Heart left ventricle (tissue), 16 donors: ENCODE results near the gene PABPN1L. TPM values are rescaled to one million over a fixed set of nuclear protein-coding genes. Genes with fewer than 3 reads are reported as not detected.
A peak's percentile ranks its signal among the peaks of the same experiment; 100 is the strongest.

Source experiments
- ATAC-seq, 4 donors: fragments of 200-7000 bp; cut with Tn5 transposase; one replicate each; pipeline ENCODE4 v1.9.1; 2020 to 2022; ENCODE audit warnings: moderate library complexity in 4 of 4, mild to moderate bottlenecking in 3 of 4, moderate number of reproducible peaks in 1 of 4
- DNase-seq, 5 donors: peaks; one replicate each; pipeline ENCODE4 v3.0.0-alpha.2; 2020
- H3K27ac ChIP-seq, 12 donors: fragments of 200-600 bp; sonication (generic) in 4 of 12; one replicate each; pipeline versions ENCODE4 v1.5.0 to v1.8.0; 2016 to 2022; ENCODE audit warnings: mild to moderate bottlenecking in 2 of 12
- H3K27me3 ChIP-seq, 9 donors: fragments of 200-600 bp; sonication (generic) in 2 of 9; one replicate each; pipeline versions ENCODE4 v1.5.1 to v1.8.0; 2016 to 2022; ENCODE audit warnings: mild to moderate bottlenecking in 3 of 9
- H3K36me3 ChIP-seq, 9 donors: fragments of 200-600 bp; sonication (generic) in 2 of 9; one replicate each; pipeline versions ENCODE4 v1.5.0 to v1.8.0; 2018 to 2022; ENCODE audit warnings: mild to moderate bottlenecking in 2 of 9
- H3K4me1 ChIP-seq, 12 donors: fragments of 200-600 bp; sonication (generic) in 4 of 12; one replicate each; pipeline versions ENCODE4 v1.5.0 to v1.8.0; 2016 to 2022; ENCODE audit warnings: mild to moderate bottlenecking in 3 of 12
- H3K4me3 ChIP-seq, 12 donors: fragments of 200-600 bp; sonication (generic) in 4 of 12; one replicate each; pipeline versions ENCODE4 v1.5.0 to v1.8.0; 2017 to 2022; ENCODE audit warnings: mild to moderate bottlenecking in 9 of 12, moderate library complexity in 4 of 12
- H3K9me3 ChIP-seq, 12 donors: fragments of 200-600 bp; sonication (generic) in 4 of 12; one replicate each; pipeline versions ENCODE4 v1.5.0 to v1.8.0; 2016 to 2022; ENCODE audit warnings: mild to moderate bottlenecking in 1 of 12
- CTCF ChIP-seq, 12 donors: fragments of 200-600 bp; sonication (generic) in 4 of 12; IDR thresholded peaks; one replicate each; pipeline versions ENCODE4 v1.5.0 to v1.8.0; 2018 to 2022; ENCODE audit warnings: antibody characterized with exemption in 12 of 12, mild to moderate bottlenecking in 5 of 12
- POLR2A ChIP-seq, 2 donors: fragments of 450-650 bp; IDR thresholded peaks; one replicate each; pipeline ENCODE4 v1.6.1; 2017; ENCODE audit warnings: antibody characterized with exemption in 2 of 2, mild to moderate bottlenecking in 2 of 2, moderate library complexity in 2 of 2
- WGBS, 4 donors: extraction: QIAGEN DNeasy Blood & Tissue Kit in 2 of 4; methylation state at CpG; one replicate each; pipeline versions ENCODE4 v1.1.5 to v1.1.7; 2013 to 2018; 5-methylcytosine and 5-hydroxymethylcytosine counted together
- intact Hi-C, 10 donors: fragments of 100-400 bp; cut with DNase I; formaldehyde crosslinking; loops; one replicate each; pipeline versions ENCODE4 v1.11.1 to v1.14.2; 2022
- polyA plus RNA-seq, 2 donors: library from polyadenylated mRNA; stranded (reverse); fragments of 200-250 nt; gene quantifications; one replicate each; pipeline ENCODE4 v1.2.3, GENCODE V29; 2013
- total RNA-seq, 9 donors: library from RNA; depleted of rRNA in 2 of 9; stranded (reverse); fragments of >200 nt in 2 of 9; fragmentation: NEBNext Ultra II Directional in 3 of 9; extraction: Animal tissue kit (Norgen Biotek cat#: 25700) in 3 of 9; gene quantifications; one replicate each; pipeline versions ENCODE4 v1.1.0 to v1.2.4, GENCODE V29; 2016 to 2023
- donor health status: ischemic (EF 13 %, LVEDD 7.1; RV severe dilation, severe dysfunction).
- donor health status: healthy with polysubstance abuse.
- donor health status: DM: no; HTN: yes; CAD: no.
- donor health status: DM: no; HTN: no; CAD: no.
- donor health status: ischemic (EF 25% LVEDD 6.9; RV normal size, moderate dysfunction).
- donor health status: ischemic (EF 25% LVEDD 5.7; RV mildly dilated, moderate dysfunction).
- donor health status: healthy.
- donor health status: DM: yes; HTN: yes; CAD: no.
- donor health status: ischemic (EF 35%, LVEDD 5.7; RV mildly dilated, moderate dysfunction).
- donor health status: nonischemic (EF 11% LVEDD 7.7; RV severe dilation, severe dysfunction).
- donor health status: DM: yes; HTN: yes; CAD: no.
- donor health status: PGD.
- donor health status: ischemic (EF 29% LVEDD 5.4; RV normal size, mild dysfunction).
- donor health status: nonischemic (EF 23%, LVEDD 6.1; RV moderate dilation, normal function).

The PABPN1L gene
- total and polyA plus RNA-seq, 11 donors, result not detected

- peaks cover 0 to 52% (median 21%) of the 10 kb centered on the region in 12 donors for H3K4me1 ChIP-seq
- intact Hi-C loops, result loop anchor here in 4 of 10 donors (1.0 to 10.0 kb wide), 7 partner anchors 29 to 360 kb away; partner anchors contain the start of genes ZNF778 (in 2 of the 4) and APRT (in 1 of the 4)
Measured at GRCh38 chr16:88856828-88857727, 9.4 kb downstream of the PABPN1L start, which contains the start of the genes GALNS and TRAPPC2L. GALNS (minus strand) TSS chr16:88856947; CDS start chr16:88856877, 70 bp downstream. TRAPPC2L (plus strand) TSS chr16:88857127; CDS start chr16:88857151, 24 bp downstream.

GRCh38 chr16:88856122-88856827 is 10.2 kb downstream of the PABPN1L start:
- 13 to 24% (median 16%) methylated on average over 5 to 51 of the region's 53 CpGs for WGBS, 4 donors
- peak in 2 of 5 donors; percentile 36 to 54 for DNase-seq

More at GRCh38 chr16:88856828-88857727, 9.4 kb downstream of the PABPN1L start, which contains the start of the genes GALNS and TRAPPC2L:
- WGBS, 4 donors, result 0 to 1% (median 0%) methylated on average over 46 to 87 of the region's 87 CpGs
- Histone ChIP-seq H3K9me3 (no peaks in the 10 kb centered on the region), H3K36me3 (peaks cover 0 to 37% (median 32%) of the 10 kb centered on the region in 9 donors), H3K4me3 (peak within 1 kb of the TSS; percentile 63 to 98 (median 90)), H3K27ac (peak within 1 kb of the TSS in 11 of 12 donors; percentile 53 to 86 (median 81)), H3K27me3 (no peaks in the 10 kb centered on the region)
- TF ChIP-seq POLR2A (IDR thresholded peaks at IDR 0.05) (peak in 1 of 2 donors; percentile 88), CTCF (IDR thresholded peaks at IDR 0.05) (no peak)
- DNase-seq (peak; percentile 98 to 100 (median 99)), ATAC-seq (peak; percentile 93 to 98 (median 98))

GRCh38 chr16:88855736-88856121 is 10.7 kb downstream of the PABPN1L start:
- Histone ChIP-seq H3K4me3 (peak overlapping the region in 10 of 12 donors; percentile 70 to 98 (median 91)), H3K27ac (peak overlapping the region in 4 of 12 donors; percentile 75 to 86 (median 81)), H3K9me3 (no peaks in the 10 kb centered on the region), H3K4me1 (peaks cover 0 to 52% (median 21%) of the 10 kb centered on the region in 12 donors), H3K36me3 (peaks cover 0 to 27% (median 21%) of the 10 kb centered on the region in 9 donors), H3K27me3 (no peaks in the 10 kb centered on the region)
- intact Hi-C loops, result loop anchor here in 3 of 10 donors (2.0 to 10.0 kb wide), 5 partner anchors 31 to 362 kb away; partner anchors contain the start of genes ZNF778 (in 2 of the 3) and APRT (in 1 of the 3)
- 80 to 93% (median 90%) methylated on average over 13 of the region's 13 CpGs for WGBS, 4 donors
- no peak for DNase-seq
- ATAC-seq, result no peak
- TF ChIP-seq CTCF (IDR thresholded peaks at IDR 0.05), result no peak
- no peak for TF ChIP-seq POLR2A (IDR thresholded peaks at IDR 0.05)

More at GRCh38 chr16:88856122-88856827, 10.2 kb downstream of the PABPN1L start:
- Histone ChIP-seq H3K4me1 (peaks cover 0 to 52% (median 21%) of the 10 kb centered on the region in 12 donors), H3K4me3 (peak overlapping the region; percentile 63 to 98 (median 90)), H3K27me3 (no peaks in the 10 kb centered on the region), H3K36me3 (peaks cover 0 to 29% (median 27%) of the 10 kb centered on the region in 9 donors), H3K27ac (peak overlapping the region in 11 of 12 donors; percentile 53 to 86 (median 81)), H3K9me3 (no peaks in the 10 kb centered on the region)
- intact Hi-C loops, result loop anchor here in 3 of 10 donors (2.0 to 10.0 kb wide), 5 partner anchors 31 to 361 kb away; partner anchors contain the start of genes ZNF778 (in 2 of the 3) and APRT (in 1 of the 3)
- no peak for TF ChIP-seq POLR2A (IDR thresholded peaks at IDR 0.05)
- no peak for TF ChIP-seq CTCF (IDR thresholded peaks at IDR 0.05)
- ATAC-seq, result peak in 2 of 4 donors; percentile 7 to 56
